Type B pancreatic cell (in vitro differentiated cells): ENCODE results near the gene PSIP1. TPM values are rescaled to one million over a fixed set of nuclear protein-coding genes. Genes with fewer than 3 reads are reported as not detected.

ENCODE experiments used
- DNase-seq: peaks from one replicate; pipeline ENCODE4 v3.0.0; 2021; ENCODE audit warnings: mixed read lengths; ENCODE audit not compliant: unreplicated experiment; ENCODE audit errors: extremely low spot score
- H3K27ac Mint-ChIP-seq: 2 replicates; pipeline ENCODE4 v1.8.0; 2021; ENCODE audit warnings: mild to moderate bottlenecking, mixed read lengths
- H3K27me3 Mint-ChIP-seq: 2 replicates; pipeline ENCODE4 v1.8.0; 2021; ENCODE audit warnings: mixed read lengths
- H3K36me3 Mint-ChIP-seq: 2 replicates; pipeline ENCODE4 v1.8.0; 2021; ENCODE audit warnings: mixed read lengths
- H3K4me1 Mint-ChIP-seq: one replicate; pipeline ENCODE4 v1.8.0; 2021; ENCODE audit warnings: mixed read lengths; ENCODE audit not compliant: unreplicated experiment
- H3K4me3 Mint-ChIP-seq: 2 replicates; pipeline ENCODE4 v1.8.0; 2021; ENCODE audit warnings: mild to moderate bottlenecking, mixed read lengths
- H3K9me3 Mint-ChIP-seq: 2 replicates; pipeline ENCODE4 v1.8.0; 2021; ENCODE audit warnings: mixed read lengths
- total RNA-seq: library from RNA; stranded (reverse); gene quantifications from 2 replicates; pipeline ENCODE4 v1.2.1, GENCODE V29; 2021; ENCODE audit warnings: low replicate concordance
- TF ChIP-seq, protein P1 (sequence below): fragments of 200-600 bp; sonication (generic); conservative IDR thresholded peaks from 2 replicates; pipeline ENCODE4 v1.5.0; 2021; ENCODE audit warnings: antibody characterized with exemption, mild to moderate bottlenecking

The PSIP1 gene
- total RNA-seq, 1 donor from 2014 or later: 117 TPM

- H3K27me3 Mint-ChIP-seq: no peaks in the 10 kb centered on the region
- TF ChIP-seq, protein P1, sequence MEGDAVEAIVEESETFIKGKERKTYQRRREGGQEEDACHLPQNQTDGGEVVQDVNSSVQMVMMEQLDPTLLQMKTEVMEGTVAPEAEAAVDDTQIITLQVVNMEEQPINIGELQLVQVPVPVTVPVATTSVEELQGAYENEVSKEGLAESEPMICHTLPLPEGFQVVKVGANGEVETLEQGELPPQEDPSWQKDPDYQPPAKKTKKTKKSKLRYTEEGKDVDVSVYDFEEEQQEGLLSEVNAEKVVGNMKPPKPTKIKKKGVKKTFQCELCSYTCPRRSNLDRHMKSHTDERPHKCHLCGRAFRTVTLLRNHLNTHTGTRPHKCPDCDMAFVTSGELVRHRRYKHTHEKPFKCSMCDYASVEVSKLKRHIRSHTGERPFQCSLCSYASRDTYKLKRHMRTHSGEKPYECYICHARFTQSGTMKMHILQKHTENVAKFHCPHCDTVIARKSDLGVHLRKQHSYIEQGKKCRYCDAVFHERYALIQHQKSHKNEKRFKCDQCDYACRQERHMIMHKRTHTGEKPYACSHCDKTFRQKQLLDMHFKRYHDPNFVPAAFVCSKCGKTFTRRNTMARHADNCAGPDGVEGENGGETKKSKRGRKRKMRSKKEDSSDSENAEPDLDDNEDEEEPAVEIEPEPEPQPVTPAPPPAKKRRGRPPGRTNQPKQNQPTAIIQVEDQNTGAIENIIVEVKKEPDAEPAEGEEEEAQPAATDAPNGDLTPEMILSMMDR: no peak
- no peak for DNase-seq
- H3K9me3 Mint-ChIP-seq: no peaks in the 10 kb centered on the region
- peaks cover 30% of the 10 kb centered on the region for H3K4me1 Mint-ChIP-seq
- peaks cover 6% of the 10 kb centered on the region for H3K36me3 Mint-ChIP-seq
- H3K27ac Mint-ChIP-seq: no peak overlapping the region
- no peak overlapping the region for H3K4me3 Mint-ChIP-seq
Observed at GRCh38 chr9:15512889-15513288, 2.1 kb upstream of the PSIP1 start.

DNA sequence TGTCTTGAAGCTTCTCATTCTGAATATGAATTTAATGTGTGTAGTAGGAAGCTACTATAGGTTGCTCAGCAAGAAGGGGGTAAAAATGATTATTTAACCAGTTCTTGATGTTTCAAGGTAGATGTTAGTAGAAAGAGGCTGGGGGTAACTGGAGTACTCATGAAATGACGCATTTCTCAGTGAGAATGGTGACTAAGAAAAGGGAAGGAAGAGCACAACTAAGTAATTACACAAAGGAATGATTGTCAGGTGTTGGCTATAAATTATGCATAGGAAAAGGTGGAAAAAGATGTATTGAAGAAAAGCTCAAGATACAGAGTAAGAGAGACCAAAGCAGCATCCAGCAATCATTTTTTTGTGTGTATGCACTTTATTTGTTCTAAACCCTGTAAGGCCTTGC is 1.4 kb upstream of the PSIP1 start:
- Mint-ChIP-seq H3K4me3 (peak overlapping the region; percentile 40), H3K27me3 (no peaks in the 10 kb centered on the region), H3K4me1 (peaks cover 30% of the 10 kb centered on the region), H3K27ac (peak overlapping the region; percentile 21), H3K9me3 (no peaks in the 10 kb centered on the region), H3K36me3 (peaks cover 6% of the 10 kb centered on the region)
- DNase-seq: no peak
- TF ChIP-seq, protein P1: no peak

- Mint-ChIP-seq H3K4me1 (peaks cover 30% of the 10 kb centered on the region), H3K9me3 (no peaks in the 10 kb centered on the region), H3K27me3 (no peaks in the 10 kb centered on the region), H3K27ac (peak overlapping the region; percentile 80), H3K36me3 (peaks cover 23% of the 10 kb centered on the region), H3K4me3 (peak overlapping the region; percentile 91)
- no peak for DNase-seq
- TF ChIP-seq, protein P1: no peak
Observed at GRCh38 chr9:15509931-15510788, 610 bp downstream of the PSIP1 start.

GRCh38 chr9:15505921-15506320 is 4.8 kb downstream of the PSIP1 start:
- Mint-ChIP-seq H3K9me3 (no peaks in the 10 kb centered on the region), H3K27me3 (no peaks in the 10 kb centered on the region), H3K27ac (no peak overlapping the region), H3K4me3 (no peak overlapping the region), H3K4me1 (peaks cover 32% of the 10 kb centered on the region), H3K36me3 (peaks cover 37% of the 10 kb centered on the region)
- DNase-seq: no peak
- TF ChIP-seq, protein P1: no peak

- TF ChIP-seq, protein P1: no peak
- peaks cover 40% of the 10 kb centered on the region for H3K36me3 Mint-ChIP-seq
- no peak overlapping the region for H3K27ac Mint-ChIP-seq
- H3K9me3 Mint-ChIP-seq: no peaks in the 10 kb centered on the region
- no peak overlapping the region for H3K4me3 Mint-ChIP-seq
- DNase-seq: no peak
- H3K27me3 Mint-ChIP-seq: no peaks in the 10 kb centered on the region
- peaks cover 15% of the 10 kb centered on the region for H3K4me1 Mint-ChIP-seq
Observed at GRCh38 chr9:15501803-15502202, 9.0 kb downstream of the PSIP1 start.
